Ectodermal cell (in vitro differentiated cells): Measurements from ENCODE around the gene RBM39.
"Not testable (repeated sequence)": the region's sequence is repeated elsewhere in the genome, so short reads cannot be mapped to it uniquely, and the experiment has no call there.

ENCODE experiments used
- H3K27ac ChIP-seq: 2 replicates; pipeline ENCODE4 v1.7.0; 2013; ENCODE audit warnings: mild to moderate bottlenecking, low read depth, low read length; ENCODE audit not compliant: insufficient read depth, poor library complexity, severe bottlenecking
- H3K27me3 ChIP-seq: 2 replicates; pipeline ENCODE4 v1.7.0; 2013; ENCODE audit warnings: mild to moderate bottlenecking, low read length; ENCODE audit not compliant: insufficient read depth, control insufficient read depth, poor library complexity, severe bottlenecking
- H3K36me3 ChIP-seq: one replicate; pipeline ENCODE4 v1.7.0; 2013; ENCODE audit warnings: low read length; ENCODE audit not compliant: control insufficient read depth, insufficient read depth
- H3K4me1 ChIP-seq: one replicate; pipeline ENCODE4 v1.7.0; 2013; ENCODE audit warnings: low read length; ENCODE audit not compliant: control insufficient read depth, insufficient read depth
- H3K4me3 ChIP-seq: 2 replicates; pipeline ENCODE4 v1.7.0; 2013; ENCODE audit warnings: low read depth, low read length, control low read depth; ENCODE audit not compliant: insufficient read depth
- H3K9me3 ChIP-seq: 2 replicates; pipeline ENCODE4 v1.7.0; 2013; ENCODE audit warnings: mild to moderate bottlenecking, low read length, moderate library complexity; ENCODE audit not compliant: control insufficient read depth
- WGBS, 2 experiments: methylation state at CpG; one replicate each; pipeline ENCODE4 v1.1.7; 2013; ENCODE audit warnings: missing lambda C conversion rate in 2 of 2; 5-methylcytosine and 5-hydroxymethylcytosine counted together

RBM39 gene

DNA sequence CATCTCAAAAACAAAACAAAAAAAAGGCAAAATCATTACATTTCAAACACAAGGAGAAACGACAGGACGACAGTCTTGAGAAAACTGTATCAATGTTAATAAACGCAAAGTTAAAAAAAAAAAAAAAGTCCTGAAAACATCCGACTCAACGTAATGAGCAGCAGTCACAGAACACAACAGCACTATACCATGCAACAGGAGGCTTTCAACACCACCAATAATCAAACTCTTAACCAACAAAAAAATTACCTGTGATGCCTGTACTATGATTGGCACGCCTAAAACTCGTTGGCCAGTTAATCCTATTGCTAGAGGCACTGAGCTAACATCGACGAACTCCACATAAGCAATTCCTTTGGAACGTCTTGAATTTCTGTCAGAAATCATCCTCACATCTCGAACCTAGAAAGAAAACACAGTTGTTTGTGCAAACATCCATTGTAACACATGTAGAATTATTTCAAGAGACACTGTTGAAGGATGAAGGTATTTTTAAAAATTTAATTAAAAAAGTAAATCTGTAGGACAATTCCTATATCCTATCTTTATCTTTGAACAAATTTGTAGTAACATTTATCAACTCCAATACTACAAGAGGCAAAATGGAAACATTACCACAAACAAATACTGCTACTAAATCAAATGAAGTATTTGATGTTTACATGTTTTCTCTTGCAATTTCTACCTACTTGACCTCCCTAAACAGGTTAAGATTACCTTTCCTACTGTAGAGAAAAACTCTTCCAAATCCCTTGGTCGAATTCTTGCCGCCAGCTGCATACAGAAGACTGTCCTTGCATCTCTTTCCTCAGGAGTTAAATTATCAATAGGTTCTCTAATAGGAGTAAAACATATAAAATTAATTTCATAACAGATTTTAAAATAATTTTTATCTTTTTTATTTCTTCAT is 17.5 kb downstream of the RBM39 start:
- H3K36me3 ChIP-seq, result peaks cover 75% of the 10 kb centered on the region
- no peaks in the 10 kb centered on the region for H3K4me1 ChIP-seq
- no peaks in the 10 kb centered on the region for H3K9me3 ChIP-seq
- no peaks in the 10 kb centered on the region for H3K27me3 ChIP-seq
- H3K27ac ChIP-seq, result no peak overlapping the region
- WGBS, 2 experiments, result 94 to 96% methylated on average over 12 to 13 of the region's 13 CpGs
- H3K4me3 ChIP-seq, result no peak overlapping the region

- not testable (repeated sequence) for H3K4me1 ChIP-seq
Measured at GRCh38 chr20:35723652-35724320, 18.3 kb downstream of the RBM39 start.

GRCh38 chr20:35723275-35723639 is 18.8 kb downstream of the RBM39 start:
- H3K9me3 ChIP-seq, H3K27me3 ChIP-seq, H3K4me3 ChIP-seq, H3K27ac ChIP-seq, H3K4me1 ChIP-seq: not testable (repeated sequence)
- H3K36me3 ChIP-seq, result peaks cover 76% of the 10 kb centered on the region
- WGBS, 2 experiments, result 94 to 97% methylated on average over 4 of the region's 4 CpGs

More at GRCh38 chr20:35723652-35724320, 18.3 kb downstream of the RBM39 start:
- H3K27me3 ChIP-seq, H3K27ac ChIP-seq, H3K4me3 ChIP-seq, H3K9me3 ChIP-seq: not testable (repeated sequence)
- 94 to 95% methylated on average over 12 of the region's 12 CpGs for WGBS, 2 experiments
- H3K36me3 ChIP-seq, result peaks cover 77% of the 10 kb centered on the region

DNA sequence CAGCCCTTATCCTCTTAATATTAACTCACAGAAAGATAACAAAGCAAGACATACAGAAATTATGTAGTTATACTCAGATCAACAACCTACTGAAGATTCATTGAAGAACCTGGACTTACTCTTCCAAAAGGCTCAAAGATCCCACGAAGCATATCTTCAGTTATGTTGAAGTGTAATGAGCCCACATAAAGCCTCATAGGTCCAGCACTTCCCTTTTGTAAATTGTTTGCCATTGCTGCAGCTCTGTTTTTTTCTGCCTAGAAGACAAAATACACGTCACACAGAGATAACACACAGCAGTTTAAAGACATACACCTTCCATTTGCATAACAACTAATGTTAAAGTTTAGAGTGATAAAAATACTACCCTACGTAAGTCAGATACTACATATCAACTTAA is 20.4 kb downstream of the RBM39 start:
- WGBS, 2 experiments, result 93 to 100% methylated on average over 2 to 3 of the region's 3 CpGs
- H3K4me1 ChIP-seq, result no peaks in the 10 kb centered on the region
- H3K27me3 ChIP-seq, result no peaks in the 10 kb centered on the region
- H3K9me3 ChIP-seq, result no peaks in the 10 kb centered on the region
- no peak overlapping the region for H3K27ac ChIP-seq
- peaks cover 80% of the 10 kb centered on the region for H3K36me3 ChIP-seq
- H3K4me3 ChIP-seq, result no peak overlapping the region

DNA sequence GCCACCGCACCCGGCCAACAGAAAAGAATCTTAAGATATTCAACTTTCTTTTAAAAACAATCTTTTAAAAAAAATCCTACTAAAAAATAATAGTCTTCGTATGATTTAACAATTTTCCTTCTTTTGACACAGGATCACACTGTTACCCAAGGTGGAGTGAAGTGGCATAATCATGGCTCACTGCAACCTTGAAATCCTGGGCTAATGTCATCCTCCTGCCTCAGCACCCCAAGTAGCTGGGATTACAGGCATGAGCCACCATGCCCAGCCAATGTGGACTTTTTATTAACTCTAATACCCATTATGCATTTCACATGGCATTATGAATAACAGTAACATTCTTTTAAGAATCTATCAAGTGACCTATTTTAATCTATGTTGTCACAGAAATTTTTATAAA is 20.8 kb downstream of the RBM39 start:
- Histone ChIP-seq H3K27me3 (no peaks in the 10 kb centered on the region), H3K27ac (no peak overlapping the region), H3K9me3 (no peaks in the 10 kb centered on the region), H3K4me1 (no peaks in the 10 kb centered on the region), H3K4me3 (no peak overlapping the region), H3K36me3 (peaks cover 80% of the 10 kb centered on the region)
- 94 to 98% methylated on average over 3 of the region's 3 CpGs for WGBS, 2 experiments

- no peaks in the 10 kb centered on the region for H3K4me1 ChIP-seq
- no peaks in the 10 kb centered on the region for H3K9me3 ChIP-seq
- no peak overlapping the region for H3K4me3 ChIP-seq
- peaks cover 83% of the 10 kb centered on the region for H3K36me3 ChIP-seq
- H3K27me3 ChIP-seq, result no peaks in the 10 kb centered on the region
- 93% methylated on average over 13 of the region's 13 CpGs for WGBS, 2 experiments
- H3K27ac ChIP-seq, result no peak overlapping the region
Measured at GRCh38 chr20:35720165-35721123, 21.6 kb downstream of the RBM39 start.

- no peak overlapping the region for H3K4me3 ChIP-seq
- H3K36me3 ChIP-seq, result peaks cover 84% of the 10 kb centered on the region
- H3K27me3 ChIP-seq, result no peaks in the 10 kb centered on the region
- H3K9me3 ChIP-seq, result no peaks in the 10 kb centered on the region
- 82% methylated on average over 8 of the region's 8 CpGs for WGBS, 2 experiments
- H3K4me1 ChIP-seq, result no peaks in the 10 kb centered on the region
- H3K27ac ChIP-seq, result no peak overlapping the region
Measured at GRCh38 chr20:35719717-35720116, 22.3 kb downstream of the RBM39 start.

- Histone ChIP-seq H3K4me1 (no peaks in the 10 kb centered on the region), H3K27me3 (no peaks in the 10 kb centered on the region), H3K9me3 (no peaks in the 10 kb centered on the region), H3K36me3 (peaks cover 79% of the 10 kb centered on the region), H3K4me3 (no peak overlapping the region), H3K27ac (no peak overlapping the region)
- 96 to 97% methylated on average over 12 of the region's 12 CpGs for WGBS, 2 experiments
Measured at GRCh38 chr20:35718972-35719635, 23.0 kb downstream of the RBM39 start.

GRCh38 chr20:35718321-35718720 is 23.7 kb downstream of the RBM39 start:
- not testable (repeated sequence) for H3K4me1 ChIP-seq, H3K4me3 ChIP-seq, H3K9me3 ChIP-seq, H3K27me3 ChIP-seq, H3K27ac ChIP-seq
- peaks cover 78% of the 10 kb centered on the region for H3K36me3 ChIP-seq
- WGBS, 2 experiments, result 93 to 97% methylated on average over 8 of the region's 8 CpGs
